Naive B cell (primary cell): ENCODE measurements around the gene ANKIB1. TPM values are rescaled to one million over a fixed set of nuclear protein-coding genes. Genes with fewer than 3 reads are reported as not detected.
A peak's percentile ranks its signal among the peaks of the same experiment; 100 is the strongest.
"Not testable (repeated sequence)": the region's sequence is repeated elsewhere in the genome, so short reads cannot be mapped to it uniquely, and the experiment has no call there.

Experiments
- ATAC-seq, 2 donors: fragments of 150-1000 bp; cut with Tn5 transposase; 2 replicates each; pipeline ENCODE4 v1.10.0; 2021; ENCODE audit warnings: low read depth in 2 of 2, mild to moderate bottlenecking in 2 of 2, moderate library complexity in 2 of 2
- DNase-seq: peaks from one replicate; pipeline ENCODE4 v3.0.0; 2022
- H3K27ac Mint-ChIP-seq, 6 donors: one replicate each; pipeline ENCODE4 v1.8.0; 2020 to 2022; ENCODE audit warnings: mild to moderate bottlenecking in 6 of 6, mixed read lengths in 6 of 6, moderate library complexity in 5 of 6, inconsistent platforms in 2 of 6
- H3K27me3 Mint-ChIP-seq, 3 donors: one replicate each; pipeline ENCODE4 v1.8.0; 2021 to 2022; ENCODE audit warnings: mixed read lengths in 3 of 3, mild to moderate bottlenecking in 1 of 3
- H3K36me3 Mint-ChIP-seq, 2 donors: one replicate each; pipeline ENCODE4 v1.8.0; 2020 to 2022; ENCODE audit warnings: mixed read lengths in 2 of 2, inconsistent platforms in 1 of 2, mild to moderate bottlenecking in 1 of 2
- H3K4me1 Mint-ChIP-seq, 3 donors: one replicate each; pipeline ENCODE4 v1.8.0; 2020 to 2022; ENCODE audit warnings: mixed read lengths in 3 of 3, inconsistent platforms in 1 of 3, mild to moderate bottlenecking in 1 of 3, moderate library complexity in 1 of 3
- H3K4me3 Mint-ChIP-seq, 8 donors: one replicate each; pipeline ENCODE4 v1.8.0; 2020 to 2022; ENCODE audit warnings: mild to moderate bottlenecking in 8 of 8, mixed read lengths in 8 of 8, moderate library complexity in 8 of 8, inconsistent platforms in 2 of 8
- H3K9me3 Mint-ChIP-seq, 7 donors: one replicate each; pipeline ENCODE4 v1.8.0; 2020 to 2022; ENCODE audit warnings: mixed read lengths in 7 of 7, mild to moderate bottlenecking in 5 of 7, inconsistent platforms in 2 of 7, moderate library complexity in 1 of 7
- polyA plus RNA-seq, 6 donors: library from polyadenylated mRNA; unstranded; fragments of 300-500 nt; fragmentation: Illumina TruSeq; gene quantifications; one replicate each; pipeline ENCODE4 v1.2.3, GENCODE V29; 2021; ENCODE audit warnings: low read depth in 6 of 6

The ANKIB1 gene
- polyA plus RNA-seq, 6 donors from 2014 or later, result 5.2 to 15.4 (median 9.8) TPM

DNA sequence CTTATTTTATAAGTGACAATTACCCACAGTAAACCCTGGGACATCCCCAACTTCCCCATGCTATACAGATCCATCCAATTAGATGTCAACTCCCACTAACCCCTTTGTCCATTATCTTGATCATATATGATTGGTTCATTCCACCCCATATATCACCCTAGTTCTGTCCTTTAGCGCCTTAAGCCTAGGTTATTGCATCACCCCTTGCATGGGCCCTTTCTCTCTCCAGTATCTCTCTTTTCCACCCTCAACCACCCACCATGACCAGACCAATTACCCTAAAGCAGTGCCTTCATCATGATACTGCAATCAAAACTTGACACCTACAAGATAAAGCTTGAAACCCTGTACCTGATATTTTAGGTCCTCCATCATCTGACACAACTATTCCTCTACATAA lies 163.6 kb downstream of the ANKIB1 start:
- Mint-ChIP-seq H3K4me3 (no peak overlapping the region), H3K27me3 (peaks cover 4 to 29% (median 15%) of the 10 kb centered on the region in 3 donors), H3K36me3 (no peaks in the 10 kb centered on the region), H3K9me3 (peaks cover 0 to 8% (median 2%) of the 10 kb centered on the region in 7 donors), H3K4me1 (no peaks in the 10 kb centered on the region), H3K27ac (no peak overlapping the region)
- DNase-seq, result no peak
- no peak for ATAC-seq

- peaks cover 4 to 29% (median 15%) of the 10 kb centered on the region in 3 donors for H3K27me3 Mint-ChIP-seq
- not testable (repeated sequence) for H3K27ac Mint-ChIP-seq, H3K4me1 Mint-ChIP-seq, H3K9me3 Mint-ChIP-seq, ATAC-seq, H3K4me3 Mint-ChIP-seq, DNase-seq, H3K36me3 Mint-ChIP-seq
Measured at GRCh38 chr7:92410162-92410561, 164.4 kb downstream of the ANKIB1 start.

DNA sequence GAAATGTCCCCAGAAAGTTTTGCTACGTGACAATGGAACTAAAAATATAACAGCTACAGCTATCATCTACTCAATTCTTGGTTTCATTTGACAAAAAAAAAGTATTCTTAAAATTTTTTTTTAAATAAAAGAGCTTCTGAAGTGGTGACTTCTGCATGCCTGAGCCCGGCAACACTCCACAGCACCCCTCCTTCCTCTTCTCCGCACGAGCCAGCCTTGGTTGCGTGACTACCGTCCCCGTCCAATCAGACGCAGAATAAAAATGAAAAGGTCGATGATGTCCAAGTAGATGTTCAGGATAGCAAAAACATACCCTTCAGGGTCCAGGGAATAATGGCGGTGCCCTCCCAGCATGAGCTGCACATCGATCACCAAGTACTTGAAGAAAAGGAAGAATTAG lies 167.0 kb downstream of the ANKIB1 start:
- Mint-ChIP-seq H3K4me3 (no peak overlapping the region), H3K4me1 (no peaks in the 10 kb centered on the region), H3K27me3 (peaks cover 4 to 29% (median 15%) of the 10 kb centered on the region in 3 donors), H3K9me3 (peaks cover 0 to 8% (median 2%) of the 10 kb centered on the region in 7 donors), H3K27ac (no peak overlapping the region), H3K36me3 (no peaks in the 10 kb centered on the region)
- DNase-seq (no peak), ATAC-seq (no peak)

GRCh38 chr7:92413550-92413949 lies 167.8 kb downstream of the ANKIB1 start:
- H3K27me3 Mint-ChIP-seq, result peaks cover 4 to 25% (median 14%) of the 10 kb centered on the region in 3 donors
- H3K36me3 Mint-ChIP-seq, result no peaks in the 10 kb centered on the region
- H3K4me3 Mint-ChIP-seq, result no peak overlapping the region
- peaks cover 0 to 8% (median 2%) of the 10 kb centered on the region in 7 donors for H3K9me3 Mint-ChIP-seq
- DNase-seq, result no peak
- ATAC-seq, result no peak
- no peak overlapping the region for H3K27ac Mint-ChIP-seq
- no peaks in the 10 kb centered on the region for H3K4me1 Mint-ChIP-seq

GRCh38 chr7:92415225-92415624 lies 169.5 kb downstream of the ANKIB1 start:
- H3K4me3 Mint-ChIP-seq, result no peak overlapping the region
- no peak for ATAC-seq
- H3K27me3 Mint-ChIP-seq, result peaks cover 4 to 11% (median 11%) of the 10 kb centered on the region in 3 donors
- H3K27ac Mint-ChIP-seq, result no peak overlapping the region
- H3K9me3 Mint-ChIP-seq, result peaks cover 0 to 2% (median 0%) of the 10 kb centered on the region in 7 donors
- DNase-seq, result no peak
- H3K36me3 Mint-ChIP-seq, result no peaks in the 10 kb centered on the region
- H3K4me1 Mint-ChIP-seq, result no peaks in the 10 kb centered on the region

DNA sequence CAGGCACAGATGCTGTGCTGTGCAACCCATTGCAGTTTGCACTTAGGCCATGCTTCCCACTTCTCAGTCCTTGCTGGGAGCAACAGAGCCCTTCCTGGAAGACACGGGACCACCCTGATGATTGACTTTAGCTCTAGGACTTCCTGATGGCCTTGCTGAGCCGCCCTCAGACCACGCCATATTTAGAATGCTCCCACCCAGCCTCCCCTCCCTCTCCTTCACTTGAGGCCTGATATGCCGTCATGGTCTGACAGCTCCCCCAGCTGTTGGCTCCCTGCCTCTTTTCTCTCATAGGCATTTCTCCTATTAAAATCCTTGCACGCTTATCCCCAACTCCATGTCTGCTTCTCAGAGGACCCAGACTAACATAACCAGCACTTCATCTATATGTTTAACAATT lies 172.1 kb downstream of the ANKIB1 start:
- no peak overlapping the region for H3K4me3 Mint-ChIP-seq
- ATAC-seq (no peak), DNase-seq (no peak)
- H3K36me3 Mint-ChIP-seq, result no peaks in the 10 kb centered on the region
- H3K27me3 Mint-ChIP-seq, result peaks cover 1 to 13% (median 8%) of the 10 kb centered on the region in 3 donors
- H3K27ac Mint-ChIP-seq, result peak overlapping the region in 1 of 6 donors; percentile 73
- no peaks in the 10 kb centered on the region for H3K4me1 Mint-ChIP-seq
- H3K9me3 Mint-ChIP-seq, result no peaks in the 10 kb centered on the region

GRCh38 chr7:92421676-92422435 lies 176.1 kb downstream of the ANKIB1 start:
- Mint-ChIP-seq H3K4me1 (peaks cover 9 to 18% (median 10%) of the 10 kb centered on the region in 3 donors), H3K27me3 (peaks cover 15 to 23% (median 15%) of the 10 kb centered on the region in 3 donors), H3K36me3 (no peaks in the 10 kb centered on the region), H3K4me3 (no peak overlapping the region), H3K27ac (no peak overlapping the region), H3K9me3 (no peaks in the 10 kb centered on the region)
- no peak for DNase-seq
- no peak for ATAC-seq

DNA sequence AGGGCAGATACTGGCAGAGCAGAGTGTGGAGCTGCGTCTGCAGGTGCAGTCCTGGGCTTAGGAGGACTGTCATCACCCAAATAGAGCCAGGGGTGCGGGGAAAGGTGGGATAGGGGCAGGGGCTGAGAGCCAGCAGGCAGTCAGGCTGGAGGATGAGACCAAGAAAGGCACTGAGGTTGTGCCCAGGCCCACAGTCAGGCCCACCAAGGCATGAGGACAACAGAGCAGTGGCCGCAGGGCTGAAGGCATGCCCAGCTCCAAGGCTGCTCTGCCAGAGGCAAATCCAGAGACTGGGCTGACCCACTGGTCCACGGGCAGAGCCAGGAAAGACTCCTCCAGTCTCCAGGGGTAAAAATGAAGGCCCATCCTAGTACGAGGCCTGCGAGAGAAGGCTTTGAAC lies 177.2 kb downstream of the ANKIB1 start:
- H3K9me3 Mint-ChIP-seq, result no peaks in the 10 kb centered on the region
- no peak for ATAC-seq
- peaks cover 9 to 18% (median 10%) of the 10 kb centered on the region in 3 donors for H3K4me1 Mint-ChIP-seq
- H3K4me3 Mint-ChIP-seq, result no peak overlapping the region
- H3K27ac Mint-ChIP-seq, result peak overlapping the region in 1 of 6 donors; percentile 72
- H3K36me3 Mint-ChIP-seq, result no peaks in the 10 kb centered on the region
- DNase-seq, result no peak
- peaks cover 15 to 29% (median 15%) of the 10 kb centered on the region in 3 donors for H3K27me3 Mint-ChIP-seq

DNA sequence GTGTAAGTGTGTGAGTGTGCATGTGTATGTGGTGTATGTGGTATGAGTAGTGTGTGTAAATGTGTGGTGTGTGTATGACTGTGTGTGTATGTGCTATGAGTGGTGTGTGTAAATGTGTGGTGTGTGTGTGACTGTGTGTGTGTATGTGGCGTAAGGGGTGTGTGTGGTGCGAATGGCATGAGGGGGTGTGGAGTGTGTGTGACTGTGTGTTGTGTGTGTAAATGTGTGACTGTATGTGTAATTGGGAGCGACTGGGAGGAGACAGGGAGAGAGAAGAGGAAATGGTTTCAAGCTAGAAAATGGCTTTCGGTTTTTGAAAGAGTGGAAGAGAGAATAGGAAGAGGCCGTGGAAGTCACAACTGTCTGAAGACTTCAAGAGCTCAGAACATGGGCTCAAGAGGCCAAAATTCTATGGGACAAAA lies 177.9 kb downstream of the ANKIB1 start:
- Mint-ChIP-seq H3K9me3 (no peaks in the 10 kb centered on the region), H3K27ac (peak overlapping the region in 2 of 6 donors; percentile 7 to 60), H3K4me1 (peaks cover 9 to 18% (median 10%) of the 10 kb centered on the region in 3 donors), H3K36me3 (no peaks in the 10 kb centered on the region), H3K27me3 (peaks cover 15 to 29% (median 15%) of the 10 kb centered on the region in 3 donors), H3K4me3 (peak overlapping the region in 4 of 8 donors; percentile 1 to 64 (median 12))
- DNase-seq (no peak), ATAC-seq (no peak)

GRCh38 chr7:92425311-92425947 lies 179.7 kb downstream of the ANKIB1 start:
- ATAC-seq, result no peak
- peak overlapping the region in 1 of 6 donors; percentile 32 for H3K27ac Mint-ChIP-seq
- H3K4me3 Mint-ChIP-seq, result peak overlapping the region in 5 of 8 donors; percentile 19 to 67 (median 49)
- H3K9me3 Mint-ChIP-seq, result no peaks in the 10 kb centered on the region
- no peak for DNase-seq
- H3K27me3 Mint-ChIP-seq, result peaks cover 15 to 29% (median 20%) of the 10 kb centered on the region in 3 donors
- no peaks in the 10 kb centered on the region for H3K36me3 Mint-ChIP-seq
- H3K4me1 Mint-ChIP-seq, result peaks cover 9 to 18% (median 10%) of the 10 kb centered on the region in 3 donors

DNA sequence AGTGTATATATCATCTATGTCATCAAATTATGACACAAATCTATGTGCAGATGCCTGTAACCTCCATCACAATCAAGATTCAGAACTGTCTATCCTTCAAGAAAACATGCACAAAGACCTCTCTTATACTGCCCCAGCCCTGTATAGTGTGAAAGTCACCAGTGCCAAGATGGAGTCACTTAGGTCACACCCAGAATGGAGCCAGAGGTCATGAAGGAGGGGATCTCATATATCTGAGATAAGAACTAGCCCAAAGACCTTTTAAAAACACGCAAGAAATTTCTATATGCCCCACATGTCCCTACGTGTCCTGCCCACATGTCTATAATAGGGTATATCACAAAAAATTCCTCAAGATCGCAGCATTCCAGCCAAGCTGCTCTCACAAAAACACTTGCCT lies 181.4 kb downstream of the ANKIB1 start:
- Mint-ChIP-seq H3K27me3 (peaks cover 15 to 29% (median 27%) of the 10 kb centered on the region in 3 donors), H3K9me3 (no peaks in the 10 kb centered on the region), H3K4me3 (no peak overlapping the region), H3K4me1 (peaks cover 9 to 18% (median 10%) of the 10 kb centered on the region in 3 donors), H3K27ac (no peak overlapping the region), H3K36me3 (no peaks in the 10 kb centered on the region)
- ATAC-seq (no peak), DNase-seq (no peak)

- H3K27ac Mint-ChIP-seq, result no peak overlapping the region
- peaks cover 6 to 11% (median 9%) of the 10 kb centered on the region in 3 donors for H3K27me3 Mint-ChIP-seq
- DNase-seq (no peak), ATAC-seq (no peak)
- H3K9me3 Mint-ChIP-seq, result no peaks in the 10 kb centered on the region
- no peak overlapping the region for H3K4me3 Mint-ChIP-seq
- H3K36me3 Mint-ChIP-seq, result no peaks in the 10 kb centered on the region
- no peaks in the 10 kb centered on the region for H3K4me1 Mint-ChIP-seq
Measured at GRCh38 chr7:92432299-92432946, 186.6 kb downstream of the ANKIB1 start.

GRCh38 chr7:92433019-92433418 lies 187.2 kb downstream of the ANKIB1 start:
- no peak overlapping the region for H3K4me3 Mint-ChIP-seq
- no peak overlapping the region for H3K27ac Mint-ChIP-seq
- no peak for ATAC-seq
- peaks cover 6 to 11% (median 8%) of the 10 kb centered on the region in 3 donors for H3K27me3 Mint-ChIP-seq
- H3K4me1 Mint-ChIP-seq, result no peaks in the 10 kb centered on the region
- DNase-seq, result no peak
- H3K36me3 Mint-ChIP-seq, result no peaks in the 10 kb centered on the region
- H3K9me3 Mint-ChIP-seq, result no peaks in the 10 kb centered on the region
